CD4-positive, alpha-beta T cell (primary cell): ENCODE data around the gene SCGB2A2. TPM values are rescaled to one million over a fixed set of nuclear protein-coding genes. Genes with fewer than 3 reads are reported as not detected.

Experiments used
- ATAC-seq: fragments of 200-7000 bp; cut with Tn5 transposase; one replicate; pipeline ENCODE4 v1.10.0; 2022; ENCODE audit warnings: mild to moderate bottlenecking; ENCODE audit not compliant: poor library complexity
- CTCF ChIA-PET: fragments of 350-600 bp; sonication (Branson Sonifier 250); formaldehyde crosslinking; loops from one replicate; lab custom pipeline; 2021; ENCODE audit warnings: antibody characterized with exemption, inconsistent platforms; lab: Charles Lee
- POLR2A ChIA-PET: fragments of 350-600 bp; sonication (Branson Sonifier 250); formaldehyde crosslinking; loops from one replicate; lab custom pipeline; 2021; ENCODE audit warnings: antibody characterized with exemption, inconsistent platforms; lab: Charles Lee
- DNase-seq, 14 experiments: peaks; one replicate each; pipeline ENCODE4 v3.0.0-alpha.2; 2013 to 2020; ENCODE audit warnings: mixed read lengths in 2 of 14
- H3K27ac ChIP-seq, 2 donors: one replicate each; pipeline versions ENCODE4 v1.5.1 to v1.7.0; 2013; ENCODE audit warnings: low read length in 2 of 2, low read depth in 1 of 2, mild to moderate bottlenecking in 1 of 2
- H3K27me3 ChIP-seq, 2 experiments: 1 replicate in 1 of 2; 2 replicates in 1 of 2; pipeline versions ENCODE4 v1.6.1 to v1.7.0; 2013; ENCODE audit warnings: low read length in 2 of 2, control low read depth in 1 of 2, mild to moderate bottlenecking in 1 of 2, moderate library complexity in 1 of 2; ENCODE audit not compliant: insufficient read depth in 2 of 2, control insufficient read depth in 1 of 2
- H3K36me3 ChIP-seq: one replicate; pipeline ENCODE4 v1.6.1; 2013; ENCODE audit warnings: low read length, control low read depth; ENCODE audit not compliant: insufficient read depth
- H3K4me1 ChIP-seq: one replicate; pipeline ENCODE4 v1.6.1; 2013; ENCODE audit warnings: low read length, control low read depth; ENCODE audit not compliant: insufficient read depth
- H3K4me3 ChIP-seq: one replicate; pipeline ENCODE4 v1.5.1; 2013; ENCODE audit warnings: mild to moderate bottlenecking, low read length, moderate library complexity
- H3K9me3 ChIP-seq, 2 experiments: 1 replicate in 1 of 2; 2 replicates in 1 of 2; pipeline versions ENCODE4 v1.6.1 to v1.7.0; 2013; ENCODE audit warnings: low read length in 2 of 2, mild to moderate bottlenecking in 2 of 2, control low read depth in 1 of 2, moderate library complexity in 1 of 2; ENCODE audit not compliant: control insufficient read depth in 1 of 2, insufficient read depth in 1 of 2
- H3K27ac Mint-ChIP-seq: one replicate; pipeline ENCODE4 v1.8.0; 2020; ENCODE audit warnings: mixed read lengths
- H3K27me3 Mint-ChIP-seq: one replicate; pipeline ENCODE4 v1.8.0; 2021; ENCODE audit warnings: mixed read lengths
- H3K36me3 Mint-ChIP-seq: one replicate; pipeline ENCODE4 v1.8.0; 2021; ENCODE audit warnings: low read depth, mixed read lengths
- H3K4me1 Mint-ChIP-seq: one replicate; pipeline ENCODE4 v1.8.0; 2021; ENCODE audit warnings: low read depth, mixed read lengths
- H3K4me3 Mint-ChIP-seq: one replicate; pipeline ENCODE4 v1.8.0; 2020; ENCODE audit warnings: mild to moderate bottlenecking, mixed read lengths
- H3K9me3 Mint-ChIP-seq: one replicate; pipeline ENCODE4 v1.8.0; 2020; ENCODE audit warnings: mixed read lengths
- intact Hi-C, 2 experiments: fragments of 100-400 bp; cut with DNase I in 1 of 2; cut with micrococcal nuclease in 1 of 2; formaldehyde crosslinking; loops; one replicate each; pipeline versions ENCODE4 v1.15.1 to v1.9.0; 2023 to 2025; cut with DNase I, micrococcal nuclease
- total RNA-seq, 174 experiments: library from RNA in 2 of 174; stranded (reverse) in 2 of 174; gene quantifications; one replicate each; pipeline ENCODE4 v1.2.3 and lab custom pipeline; 2021 to 2026
- TF ChIP-seq, protein P1 (sequence below): fragments of 200-600 bp; IDR thresholded peaks from one replicate; pipeline ENCODE4 v1.8.0; 2022; ENCODE audit warnings: antibody characterized with exemption, mild to moderate bottlenecking

Gene SCGB2A2
- total RNA-seq, 2 experiments from 2014 or later: not detected

DNA sequence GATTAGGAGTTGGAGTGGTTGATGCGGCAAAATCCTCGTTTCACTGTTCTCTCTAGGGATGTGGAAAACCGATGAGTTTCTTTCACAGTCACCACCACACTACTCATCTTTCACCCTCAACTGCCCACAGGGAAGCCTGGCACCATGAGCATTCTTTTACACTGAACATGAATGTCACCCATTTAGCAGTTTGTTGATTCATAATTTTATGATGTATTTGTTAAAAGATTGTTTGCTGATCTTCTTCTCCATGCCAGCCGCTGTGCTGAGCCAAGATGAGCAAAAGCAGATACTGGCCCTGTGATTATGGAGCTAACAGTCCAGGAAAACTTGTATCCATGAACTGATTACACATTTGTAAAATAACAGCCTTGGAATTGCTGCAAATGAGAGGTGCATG lies 31.8 kb upstream of the SCGB2A2 start:
- Mint-ChIP-seq H3K27ac (no peak overlapping the region), H3K4me3 (no peak overlapping the region), H3K9me3 (no peaks in the 10 kb centered on the region), H3K36me3 (no peaks in the 10 kb centered on the region), H3K27me3 (peaks cover 56% of the 10 kb centered on the region), H3K4me1 (no peaks in the 10 kb centered on the region)
- DNase-seq (no peak), ATAC-seq (no peak)
- Histone ChIP-seq H3K4me3 (no peak overlapping the region), H3K27me3 (peaks cover 4 to 31% of the 10 kb centered on the region in 2 experiments), H3K27ac (no peak overlapping the region), H3K9me3 (peaks cover 0 to 3% of the 10 kb centered on the region in 2 experiments), H3K36me3 (no peaks in the 10 kb centered on the region), H3K4me1 (no peaks in the 10 kb centered on the region)
- TF ChIP-seq, protein P1, sequence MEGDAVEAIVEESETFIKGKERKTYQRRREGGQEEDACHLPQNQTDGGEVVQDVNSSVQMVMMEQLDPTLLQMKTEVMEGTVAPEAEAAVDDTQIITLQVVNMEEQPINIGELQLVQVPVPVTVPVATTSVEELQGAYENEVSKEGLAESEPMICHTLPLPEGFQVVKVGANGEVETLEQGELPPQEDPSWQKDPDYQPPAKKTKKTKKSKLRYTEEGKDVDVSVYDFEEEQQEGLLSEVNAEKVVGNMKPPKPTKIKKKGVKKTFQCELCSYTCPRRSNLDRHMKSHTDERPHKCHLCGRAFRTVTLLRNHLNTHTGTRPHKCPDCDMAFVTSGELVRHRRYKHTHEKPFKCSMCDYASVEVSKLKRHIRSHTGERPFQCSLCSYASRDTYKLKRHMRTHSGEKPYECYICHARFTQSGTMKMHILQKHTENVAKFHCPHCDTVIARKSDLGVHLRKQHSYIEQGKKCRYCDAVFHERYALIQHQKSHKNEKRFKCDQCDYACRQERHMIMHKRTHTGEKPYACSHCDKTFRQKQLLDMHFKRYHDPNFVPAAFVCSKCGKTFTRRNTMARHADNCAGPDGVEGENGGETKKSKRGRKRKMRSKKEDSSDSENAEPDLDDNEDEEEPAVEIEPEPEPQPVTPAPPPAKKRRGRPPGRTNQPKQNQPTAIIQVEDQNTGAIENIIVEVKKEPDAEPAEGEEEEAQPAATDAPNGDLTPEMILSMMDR: no peak
- ChIA-PET CTCF (no interaction called here), POLR2A (no interaction called here)
- intact Hi-C loops: no loop called here

DNA sequence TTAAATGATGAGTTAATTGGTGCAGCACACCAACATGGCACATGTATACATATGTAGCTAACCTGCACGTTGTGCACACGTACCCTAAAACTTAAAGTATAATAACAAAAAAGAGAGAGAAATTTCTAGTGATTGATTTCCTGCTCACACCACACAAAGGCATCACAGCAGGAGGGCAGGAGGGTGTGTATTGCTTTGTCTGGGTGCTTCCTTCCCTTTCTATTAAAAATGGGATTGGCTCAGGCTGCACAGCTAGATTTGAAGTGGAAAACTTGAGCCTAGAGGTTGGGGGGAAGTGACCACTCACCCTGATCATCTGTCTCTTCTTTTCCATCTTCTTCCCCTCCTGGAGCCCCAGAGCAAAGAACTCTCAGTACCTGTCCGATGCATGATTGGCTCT lies 28.9 kb upstream of the SCGB2A2 start:
- no peaks in the 10 kb centered on the region for H3K36me3 Mint-ChIP-seq
- no peak overlapping the region for H3K27ac Mint-ChIP-seq
- H3K9me3 Mint-ChIP-seq: no peaks in the 10 kb centered on the region
- ChIA-PET CTCF (no interaction called here), POLR2A (no interaction called here)
- H3K27me3 Mint-ChIP-seq: peaks cover 48% of the 10 kb centered on the region
- no peaks in the 10 kb centered on the region for H3K4me1 Mint-ChIP-seq
- H3K4me1 ChIP-seq: no peaks in the 10 kb centered on the region
- peaks cover 0 to 3% of the 10 kb centered on the region in 2 experiments for H3K9me3 ChIP-seq
- no peak overlapping the region for H3K27ac ChIP-seq
- no peak overlapping the region for H3K4me3 Mint-ChIP-seq
- ATAC-seq (no peak), DNase-seq (no peak)
- peaks cover 6 to 32% of the 10 kb centered on the region in 2 experiments for H3K27me3 ChIP-seq
- H3K36me3 ChIP-seq: no peaks in the 10 kb centered on the region
- TF ChIP-seq, protein P1: no peak
- H3K4me3 ChIP-seq: no peak overlapping the region
- intact Hi-C loops: no loop called here

DNA sequence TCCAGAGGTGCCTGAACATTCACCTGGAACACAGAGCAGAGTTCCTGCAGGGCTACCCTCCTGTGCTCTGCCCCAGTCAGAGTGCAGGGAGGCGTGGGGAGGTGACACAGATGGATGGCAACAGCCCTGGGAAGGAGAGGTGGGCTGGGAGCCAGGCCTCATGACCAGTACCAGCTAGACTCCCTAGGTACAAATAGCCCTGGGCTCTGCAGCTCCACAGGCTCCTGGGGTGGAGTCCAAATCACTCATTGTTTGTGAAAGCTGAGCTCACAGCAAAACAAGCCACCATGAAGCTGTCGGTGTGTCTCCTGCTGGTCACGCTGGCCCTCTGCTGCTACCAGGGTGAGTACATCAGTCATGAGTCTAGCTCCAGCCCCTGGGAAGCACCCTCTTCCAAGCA lies 27.9 kb upstream of the SCGB2A2 start, which contains the start of gene SCGB1D2:
SCGB1D2 (plus strand) TSS at position 219 of the 400 bp plus-strand sequence; CDS start at position 288, 69 bp downstream.
- H3K4me3 ChIP-seq: no peak within 1 kb of the TSS
- no peaks in the 10 kb centered on the region for H3K4me1 ChIP-seq
- TF ChIP-seq, protein P1: no peak
- DNase-seq (no peak), ATAC-seq (no peak)
- no peaks in the 10 kb centered on the region for H3K4me1 Mint-ChIP-seq
- H3K9me3 ChIP-seq: peaks cover 0 to 3% of the 10 kb centered on the region in 2 experiments
- H3K27ac ChIP-seq: no peak within 1 kb of the TSS
- H3K27ac Mint-ChIP-seq: no peak within 1 kb of the TSS
- ChIA-PET POLR2A (no interaction called here), CTCF (no interaction called here)
- H3K36me3 ChIP-seq: no peaks in the 10 kb centered on the region
- intact Hi-C loops: no loop called here
- H3K27me3 ChIP-seq: peaks cover 6 to 32% of the 10 kb centered on the region in 2 experiments
- H3K27me3 Mint-ChIP-seq: peaks cover 53% of the 10 kb centered on the region
- no peaks in the 10 kb centered on the region for H3K36me3 Mint-ChIP-seq
- no peak within 1 kb of the TSS for H3K4me3 Mint-ChIP-seq
- H3K9me3 Mint-ChIP-seq: no peaks in the 10 kb centered on the region
